Glutamatergic neuron (in vitro differentiated cells): ENCODE measurements around the gene THSD4. TPM values are rescaled to one million over a fixed set of nuclear protein-coding genes. Genes with fewer than 3 reads are reported as not detected.
"Not testable (repeated sequence)": the region's sequence is repeated elsewhere in the genome, so short reads cannot be mapped to it uniquely, and the experiment has no call there.

Experiments
- DNase-seq: peaks from one replicate; pipeline ENCODE4 v3.0.0; 2022
- H3K27ac Mint-ChIP-seq: one replicate; pipeline ENCODE4 v1.8.0; 2020; ENCODE audit warnings: mild to moderate bottlenecking, mixed read lengths, inconsistent platforms; ENCODE audit not compliant: unreplicated experiment
- H3K27me3 Mint-ChIP-seq: one replicate; pipeline ENCODE4 v1.8.0; 2020; ENCODE audit warnings: mild to moderate bottlenecking, moderate library complexity, mixed read lengths, inconsistent platforms; ENCODE audit not compliant: unreplicated experiment
- H3K36me3 Mint-ChIP-seq: one replicate; pipeline ENCODE4 v1.8.0; 2020; ENCODE audit warnings: mild to moderate bottlenecking, mixed read lengths, inconsistent platforms; ENCODE audit not compliant: unreplicated experiment
- H3K4me1 Mint-ChIP-seq: one replicate; pipeline ENCODE4 v1.8.0; 2020; ENCODE audit warnings: mild to moderate bottlenecking, low read depth, mixed read lengths, inconsistent platforms; ENCODE audit not compliant: unreplicated experiment
- H3K4me3 Mint-ChIP-seq: one replicate; pipeline ENCODE4 v1.8.0; 2020; ENCODE audit warnings: mild to moderate bottlenecking, mixed read lengths, inconsistent platforms; ENCODE audit not compliant: unreplicated experiment
- H3K9me3 Mint-ChIP-seq: one replicate; pipeline ENCODE4 v1.8.0; 2020; ENCODE audit warnings: mild to moderate bottlenecking, moderate library complexity, mixed read lengths, inconsistent platforms; ENCODE audit not compliant: unreplicated experiment
- CTCF ChIP-seq: fragments of 200-600 bp; sonication (generic); IDR thresholded peaks from one replicate; pipeline ENCODE4 v1.5.0; 2021; ENCODE audit not compliant: partially characterized antibody, unreplicated experiment
- total RNA-seq: library from RNA; stranded (reverse); fragmentation: NEBNext Ultra II Directional; extraction: Animal tissue kit (Norgen Biotek cat#: 25700); gene quantifications from one replicate; pipeline ENCODE4 v1.2.1, GENCODE V29; 2021; ENCODE audit not compliant: unreplicated experiment

The THSD4 gene
- total RNA-seq, 1 donor from 2014 or later = 12.3 TPM

GRCh38 chr15:71366926-71367325 lies 251.7 kb downstream of the THSD4 start:
- Mint-ChIP-seq H3K27me3 (peaks cover 4% of the 10 kb centered on the region), H3K9me3 (peaks cover 2% of the 10 kb centered on the region), H3K4me3 (no peak overlapping the region), H3K27ac (no peak overlapping the region), H3K4me1 (peaks cover 12% of the 10 kb centered on the region), H3K36me3 (peaks cover 8% of the 10 kb centered on the region)
- TF ChIP-seq CTCF = no peak
- DNase-seq = no peak

GRCh38 chr15:71367737-71368136 lies 252.5 kb downstream of the THSD4 start:
- H3K27me3 Mint-ChIP-seq, DNase-seq, H3K9me3 Mint-ChIP-seq, H3K36me3 Mint-ChIP-seq, H3K4me3 Mint-ChIP-seq, H3K27ac Mint-ChIP-seq: not testable (repeated sequence)
- peaks cover 12% of the 10 kb centered on the region for H3K4me1 Mint-ChIP-seq

DNA sequence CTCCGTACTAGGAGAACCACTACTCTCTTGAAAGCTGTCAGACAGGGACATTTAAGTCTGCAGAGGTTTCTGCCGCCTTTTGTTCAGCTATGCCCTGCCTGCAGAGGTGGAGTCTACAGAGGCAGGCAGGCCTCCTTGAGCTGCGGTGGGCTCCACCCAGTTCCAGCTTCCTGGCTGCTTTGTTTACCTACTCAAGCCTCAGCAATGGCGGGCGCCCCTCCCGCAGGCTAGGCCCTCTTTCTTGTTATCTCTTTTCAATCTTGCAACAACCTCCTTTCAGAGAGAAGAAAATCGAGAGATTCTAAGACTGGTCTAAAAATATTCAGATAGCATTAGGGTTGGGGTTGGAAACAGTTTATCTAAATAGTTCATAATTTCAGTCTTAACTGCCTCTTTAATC lies 257.5 kb downstream of the THSD4 start:
- H3K4me3 Mint-ChIP-seq, H3K27ac Mint-ChIP-seq, H3K27me3 Mint-ChIP-seq, DNase-seq, H3K4me1 Mint-ChIP-seq, H3K9me3 Mint-ChIP-seq: not testable (repeated sequence)
- peaks cover 19% of the 10 kb centered on the region for H3K36me3 Mint-ChIP-seq

DNA sequence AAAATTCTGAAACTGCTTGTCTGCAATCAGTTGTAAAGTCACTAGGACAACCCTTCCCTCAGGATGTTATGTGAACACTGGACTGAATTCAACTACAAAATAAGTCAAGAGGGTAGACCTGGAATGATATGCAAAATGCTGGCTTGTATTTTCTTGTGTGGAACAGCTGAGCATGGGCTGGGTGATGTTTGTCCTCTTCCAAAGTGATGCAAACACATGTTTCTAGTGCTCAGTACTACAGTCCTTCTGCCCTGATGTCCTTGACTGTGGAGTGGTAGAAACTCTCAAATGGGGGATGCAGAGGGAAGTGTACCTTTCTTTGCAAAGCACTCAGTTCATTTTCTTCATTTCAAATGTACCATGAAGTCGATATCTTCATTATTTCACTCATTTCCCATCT lies 258.6 kb downstream of the THSD4 start:
- TF ChIP-seq CTCF = no peak
- DNase-seq = no peak
- peaks cover 7% of the 10 kb centered on the region for H3K27me3 Mint-ChIP-seq
- no peak overlapping the region for H3K4me3 Mint-ChIP-seq
- H3K27ac Mint-ChIP-seq = no peak overlapping the region
- H3K9me3 Mint-ChIP-seq = peaks cover 4% of the 10 kb centered on the region
- peaks cover 19% of the 10 kb centered on the region for H3K36me3 Mint-ChIP-seq
- H3K4me1 Mint-ChIP-seq = no peaks in the 10 kb centered on the region

- Mint-ChIP-seq H3K4me3 (no peak overlapping the region), H3K27ac (no peak overlapping the region), H3K36me3 (peaks cover 18% of the 10 kb centered on the region), H3K9me3 (peaks cover 3% of the 10 kb centered on the region), H3K27me3 (peaks cover 7% of the 10 kb centered on the region), H3K4me1 (no peaks in the 10 kb centered on the region)
- no peak for TF ChIP-seq CTCF
- no peak for DNase-seq
Measured at GRCh38 chr15:71374607-71375352, 259.5 kb downstream of the THSD4 start.

- TF ChIP-seq CTCF = no peak
- Mint-ChIP-seq H3K4me1 (no peaks in the 10 kb centered on the region), H3K4me3 (no peak overlapping the region), H3K27ac (no peak overlapping the region), H3K9me3 (peaks cover 2% of the 10 kb centered on the region), H3K27me3 (peaks cover 4% of the 10 kb centered on the region), H3K36me3 (peaks cover 12% of the 10 kb centered on the region)
- DNase-seq = no peak
Measured at GRCh38 chr15:71375934-71376333, 260.7 kb downstream of the THSD4 start.
